MCF 10A (cell line): ENCODE results near the gene ASPRV1. TPM values are rescaled to one million over a fixed set of nuclear protein-coding genes. Genes with fewer than 3 reads are reported as not detected.

Experiments used
- BruUV-seq: library from RNA; stranded (reverse); fragments of 400-500 nt; replicated peaks from 2 replicates; lab custom pipeline; 2021; lab: Mats Ljungman, UMichigan
- CTCF ChIA-PET: fragments of 300-600 bp; sonication (Branson Sonifier 250); formaldehyde crosslinking; extraction: SDS; loops from one replicate; lab custom pipeline; 2021; ENCODE audit warnings: antibody characterized with exemption, inconsistent platforms; lab: Yijun Ruan, JAX
- POLR2A ChIA-PET: fragments of 300-600, 350-650 bp; sonication (Branson Sonifier 250); formaldehyde crosslinking; extraction: SDS; loops from one replicate; lab custom pipeline; 2020; ENCODE audit warnings: antibody characterized with exemption, inconsistent platforms; lab: Yijun Ruan, JAX
- DNase-seq: peaks from one replicate; pipeline ENCODE4 v3.0.0-alpha.2; 2018; ENCODE audit not compliant: unreplicated experiment
- H3K27ac Mint-ChIP-seq: one replicate; pipeline ENCODE4 v1.8.0; 2022; ENCODE audit warnings: mild to moderate bottlenecking, low read depth, mixed read lengths; ENCODE audit not compliant: unreplicated experiment
- H3K27me3 Mint-ChIP-seq: one replicate; pipeline ENCODE4 v1.8.0; 2022; ENCODE audit warnings: mixed read lengths; ENCODE audit not compliant: insufficient read depth, unreplicated experiment
- H3K36me3 Mint-ChIP-seq: one replicate; pipeline ENCODE4 v1.8.0; 2022; ENCODE audit warnings: mild to moderate bottlenecking, moderate library complexity, mixed read lengths; ENCODE audit not compliant: insufficient read depth, unreplicated experiment
- H3K4me1 Mint-ChIP-seq: one replicate; pipeline ENCODE4 v1.8.0; 2022; ENCODE audit warnings: mixed read lengths; ENCODE audit not compliant: insufficient read depth, unreplicated experiment
- H3K4me3 Mint-ChIP-seq: one replicate; pipeline ENCODE4 v1.8.0; 2022; ENCODE audit warnings: mild to moderate bottlenecking, moderate library complexity, mixed read lengths; ENCODE audit not compliant: unreplicated experiment
- H3K9me3 Mint-ChIP-seq: one replicate; pipeline ENCODE4 v1.8.0; 2022; ENCODE audit warnings: mixed read lengths; ENCODE audit not compliant: unreplicated experiment
- CTCF ChIP-seq: fragments of 200-600 bp; IDR thresholded peaks from one replicate; pipeline ENCODE4 v1.8.0; 2022; ENCODE audit warnings: antibody characterized with exemption, mild to moderate bottlenecking; ENCODE audit not compliant: unreplicated experiment
- intact Hi-C: fragments of 100-400 bp; cut with micrococcal nuclease; formaldehyde crosslinking; loops from 2 replicates; pipeline ENCODE4 v1.14.1; 2022
- total RNA-seq: library from RNA; stranded (reverse); gene quantifications from 2 replicates; pipeline ENCODE4 v1.2.3, GENCODE V29; 2022

ASPRV1 gene
- total RNA-seq, 1 experiment from 2014 or later: 0.23 TPM

DNA sequence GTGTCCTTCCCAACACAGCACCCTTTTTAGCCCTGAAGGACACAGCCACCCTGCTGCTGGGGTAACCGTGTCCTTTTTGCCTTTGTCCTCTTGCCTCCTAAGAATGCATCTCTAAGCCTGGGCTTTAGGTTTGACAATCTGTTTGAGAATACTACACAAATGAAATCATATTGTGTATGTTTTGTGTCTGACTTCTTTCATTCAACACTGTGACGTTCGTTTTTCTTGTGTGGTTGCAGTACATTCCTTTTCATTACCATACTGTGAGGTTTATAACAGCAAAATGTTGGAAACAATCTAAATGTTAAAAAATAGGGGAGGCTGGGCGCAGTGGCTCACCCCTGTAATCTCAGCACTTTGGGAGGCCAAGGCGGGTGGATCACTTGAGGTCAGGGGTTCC is 11.2 kb downstream of the ASPRV1 start:
- BruUV-seq: no TSS peak
- Mint-ChIP-seq H3K27me3 (peaks cover 3% of the 10 kb centered on the region), H3K36me3 (peaks cover 5% of the 10 kb centered on the region), H3K4me3 (no peak overlapping the region), H3K9me3 (no peaks in the 10 kb centered on the region), H3K27ac (no peak overlapping the region), H3K4me1 (peaks cover 31% of the 10 kb centered on the region)
- no peak for DNase-seq
- POLR2A ChIA-PET: interaction anchor here (0.8 kb wide), 1 partner anchor 33 kb away, joined by 3 read pairs; no protein-coding TSS in a partner anchor
- CTCF ChIA-PET: no interaction called here
- no peak for TF ChIP-seq CTCF
- intact Hi-C loops: no loop called here

GRCh38 chr2:69948963-69949645 is 12.3 kb downstream of the ASPRV1 start:
- ChIA-PET CTCF (interaction anchor here (0.7 kb wide), 1 partner anchor 171 kb away, joined by 4 read pairs; no protein-coding TSS in a partner anchor), POLR2A (no interaction called here)
- H3K36me3 Mint-ChIP-seq: peaks cover 7% of the 10 kb centered on the region
- no peak overlapping the region for H3K27ac Mint-ChIP-seq
- no peak for DNase-seq
- no peaks in the 10 kb centered on the region for H3K27me3 Mint-ChIP-seq
- TF ChIP-seq CTCF: no peak
- no TSS peak for BruUV-seq
- H3K4me1 Mint-ChIP-seq: peaks cover 33% of the 10 kb centered on the region
- H3K4me3 Mint-ChIP-seq: no peak overlapping the region
- intact Hi-C loops: loop anchor here (5.0 kb wide), 1 partner anchor 48 kb away; no protein-coding TSS in a partner anchor
- H3K9me3 Mint-ChIP-seq: no peaks in the 10 kb centered on the region

GRCh38 chr2:69948032-69948962 is 13.1 kb downstream of the ASPRV1 start:
- no peak for TF ChIP-seq CTCF
- no peak overlapping the region for H3K4me3 Mint-ChIP-seq
- DNase-seq: no peak
- POLR2A ChIA-PET: interaction anchor here (0.6 kb wide), 1 partner anchor 25 kb away, joined by 4 read pairs; no protein-coding TSS in a partner anchor
- no TSS peak for BruUV-seq
- peaks cover 35% of the 10 kb centered on the region for H3K4me1 Mint-ChIP-seq
- CTCF ChIA-PET: interaction anchor here (0.8 kb wide), 1 partner anchor 289 kb away, joined by 4 read pairs; no protein-coding TSS in a partner anchor
- intact Hi-C loops: loop anchor here (5.0 kb wide), 1 partner anchor 49 kb away; no protein-coding TSS in a partner anchor
- no peak overlapping the region for H3K27ac Mint-ChIP-seq
- peaks cover 13% of the 10 kb centered on the region for H3K36me3 Mint-ChIP-seq
- no peaks in the 10 kb centered on the region for H3K9me3 Mint-ChIP-seq
- no peaks in the 10 kb centered on the region for H3K27me3 Mint-ChIP-seq
